HG03280 (cell line): ENCODE results near the gene OAF.
"Not testable (repeated sequence)": the region's sequence is repeated elsewhere in the genome, so short reads cannot be mapped to it uniquely, and the experiment has no call there.

ENCODE experiments used
- ATAC-seq: cut with Tn5 transposase; IDR thresholded peaks from one replicate; pipeline ENCODE4 v1.9.1; 2021; ENCODE audit warnings: mild to moderate bottlenecking, moderate library complexity; ENCODE audit not compliant: unreplicated experiment

OAF gene

GRCh38 chr11:120210626-120211521, at the start of gene OAF:
Gene OAF (plus strand): TSS chr11:120211032. CDS start chr11:120211280, 248 bp downstream.
- peak; percentile 73 for ATAC-seq

- no peak for ATAC-seq
These were observed 43.2 kb upstream of the OAF start for GRCh38 chr11:120167659-120168058.

GRCh38 chr11:120168108-120168959, 42.5 kb upstream of the OAF start:
- ATAC-seq = no peak

- no peak for ATAC-seq
These were observed 41.7 kb upstream of the OAF start for GRCh38 chr11:120168960-120169681.

- ATAC-seq = no peak
These were observed 40.7 kb upstream of the OAF start for GRCh38 chr11:120169981-120170698.

- ATAC-seq = no peak
These were observed 40.0 kb upstream of the OAF start for GRCh38 chr11:120170741-120171261.

- peak; percentile 48 for ATAC-seq
These were observed 38.5 kb upstream of the OAF start for GRCh38 chr11:120172054-120172911.

GRCh38 chr11:120173019-120173705, 37.7 kb upstream of the OAF start:
- no peak for ATAC-seq

GRCh38 chr11:120173807-120174206, 37.0 kb upstream of the OAF start:
- ATAC-seq = no peak

- ATAC-seq = no peak
These were observed 36.0 kb upstream of the OAF start for GRCh38 chr11:120174866-120175265.

GRCh38 chr11:120178561-120179056, 32.2 kb upstream of the OAF start:
- no peak for ATAC-seq

GRCh38 chr11:120179057-120179672, 31.7 kb upstream of the OAF start:
- no peak for ATAC-seq

- not testable (repeated sequence) for ATAC-seq
These were observed 30.8 kb upstream of the OAF start for GRCh38 chr11:120180063-120180462.

GRCh38 chr11:120180551-120181232, 30.1 kb upstream of the OAF start:
- ATAC-seq = no peak

GRCh38 chr11:120181376-120181975, 29.4 kb upstream of the OAF start:
- ATAC-seq = no peak

GRCh38 chr11:120182372-120182771, 28.5 kb upstream of the OAF start:
- ATAC-seq = no peak
